ENCODE data around the gene HORMAD2. TPM values are rescaled to one million over a fixed set of nuclear protein-coding genes. Genes with fewer than 3 reads are reported as not detected.
A peak's percentile ranks its signal among the peaks of the same experiment; 100 is the strongest.

The HORMAD2 gene
- total RNA-seq, 1 donor from 2014 or later: not detected

- Mint-ChIP-seq H3K36me3 (no peaks in the 10 kb centered on the region), H3K27me3 (ENCODE audit: low read depth) (no peaks in the 10 kb centered on the region), H3K4me3 (no peak overlapping the region), H3K27ac (no peak overlapping the region), H3K4me1 (peaks cover 29% of the 10 kb centered on the region), H3K9me3 (no peaks in the 10 kb centered on the region)
- DNase-seq (ENCODE audit: low spot score in 2 of 2, unreplicated experiment in 2 of 2): no peak
- no peak for TF ChIP-seq CTCF (IDR thresholded peaks at IDR 0.05; ENCODE audit: unreplicated experiment)
These were observed 78.0 kb downstream of the HORMAD2 start for GRCh38 chr22:30158277-30158676.

DNA sequence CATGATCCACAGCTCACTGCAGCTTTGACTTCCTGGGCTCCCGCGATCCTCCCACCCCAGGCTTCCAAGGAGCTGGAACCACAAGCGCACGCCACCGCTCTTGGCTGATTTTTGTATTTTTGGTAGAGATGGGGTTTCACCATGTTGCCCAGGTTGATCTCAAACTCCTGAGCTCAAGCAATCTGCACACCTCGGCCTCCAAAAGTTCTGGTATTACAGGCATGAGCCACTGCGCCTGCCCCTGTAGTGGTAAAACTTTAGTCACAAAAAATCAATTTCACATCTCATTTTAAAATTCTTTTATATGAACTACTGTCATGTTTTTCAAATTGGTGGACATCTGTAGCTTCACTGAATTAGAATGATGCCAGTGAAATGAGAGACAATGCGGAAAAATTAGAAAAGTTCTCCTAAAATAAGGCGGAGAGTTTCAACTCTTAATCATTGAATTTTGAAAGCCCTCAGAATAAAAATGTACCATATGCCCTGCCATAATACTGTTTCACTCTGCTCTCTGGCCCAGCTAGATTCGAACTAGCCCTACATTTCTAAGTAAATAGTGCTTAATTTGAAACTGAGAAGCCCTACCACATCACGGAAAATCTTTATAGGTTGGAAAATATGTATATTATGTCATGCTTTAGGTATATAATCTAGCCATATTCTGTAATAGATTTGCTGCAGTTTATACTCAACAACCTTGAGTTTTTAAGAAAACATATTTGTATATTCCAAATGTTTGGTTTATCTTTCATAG lies 78.7 kb downstream of the HORMAD2 start:
- H3K27ac Mint-ChIP-seq: peak overlapping the region; percentile 52

GRCh38 chr22:30159561-30160353 lies 79.5 kb downstream of the HORMAD2 start:
- Mint-ChIP-seq H3K27me3 (ENCODE audit: low read depth) (no peaks in the 10 kb centered on the region), H3K27ac (peak overlapping the region; percentile 52), H3K36me3 (no peaks in the 10 kb centered on the region), H3K4me1 (peaks cover 29% of the 10 kb centered on the region), H3K9me3 (no peaks in the 10 kb centered on the region), H3K4me3 (no peak overlapping the region)
- no peak for TF ChIP-seq CTCF (IDR thresholded peaks at IDR 0.05; ENCODE audit: unreplicated experiment)
- no peak for DNase-seq (ENCODE audit: low spot score in 2 of 2, unreplicated experiment in 2 of 2)

More for the DNA sequence above, 78.7 kb downstream of the HORMAD2 start:
- Mint-ChIP-seq H3K4me1 (peaks cover 29% of the 10 kb centered on the region), H3K27me3 (ENCODE audit: low read depth) (no peaks in the 10 kb centered on the region), H3K9me3 (no peaks in the 10 kb centered on the region), H3K36me3 (no peaks in the 10 kb centered on the region), H3K4me3 (no peak overlapping the region)
- DNase-seq (ENCODE audit: low spot score in 2 of 2, unreplicated experiment in 2 of 2): no peak
- no peak for TF ChIP-seq CTCF (IDR thresholded peaks at IDR 0.05; ENCODE audit: unreplicated experiment)

DNA sequence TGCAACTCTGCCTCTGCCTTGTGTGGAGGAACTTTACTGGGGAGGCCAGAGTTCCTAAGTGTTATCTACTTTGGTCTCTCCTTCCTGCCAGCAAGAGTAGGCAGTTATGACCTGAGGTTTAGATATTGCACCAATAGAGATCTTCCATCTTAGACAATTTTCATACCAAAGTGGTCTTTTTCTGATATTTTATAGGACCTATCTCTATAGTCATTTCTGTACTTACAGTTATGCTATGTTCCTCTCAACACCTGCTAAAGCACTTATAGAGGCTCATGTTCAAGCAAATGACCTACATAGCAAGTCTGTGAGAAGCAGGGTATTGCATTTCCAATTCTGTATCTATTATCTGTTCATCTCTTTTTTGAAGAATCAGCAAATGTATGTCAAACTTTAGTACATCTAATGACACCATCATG lies 80.8 kb downstream of the HORMAD2 start:
- H3K4me3 Mint-ChIP-seq: no peak overlapping the region

GRCh38 chr22:30167296-30167695 lies 87.0 kb downstream of the HORMAD2 start:
- Mint-ChIP-seq H3K9me3 (peaks cover 5% of the 10 kb centered on the region), H3K4me1 (no peaks in the 10 kb centered on the region), H3K4me3 (no peak overlapping the region), H3K36me3 (no peaks in the 10 kb centered on the region), H3K27me3 (ENCODE audit: low read depth) (peaks cover 7% of the 10 kb centered on the region), H3K27ac (no peak overlapping the region)
- DNase-seq (ENCODE audit: low spot score in 2 of 2, unreplicated experiment in 2 of 2): no peak
- TF ChIP-seq CTCF (IDR thresholded peaks at IDR 0.05; ENCODE audit: unreplicated experiment): no peak

More for the DNA sequence above, 80.8 kb downstream of the HORMAD2 start:
- H3K27me3 Mint-ChIP-seq (ENCODE audit: low read depth): peaks cover 5% of the 10 kb centered on the region
- DNase-seq (ENCODE audit: low spot score in 2 of 2, unreplicated experiment in 2 of 2): no peak
- H3K36me3 Mint-ChIP-seq: no peaks in the 10 kb centered on the region
- H3K27ac Mint-ChIP-seq: no peak overlapping the region
- H3K4me1 Mint-ChIP-seq: peaks cover 26% of the 10 kb centered on the region
- no peak for TF ChIP-seq CTCF (IDR thresholded peaks at IDR 0.05; ENCODE audit: unreplicated experiment)
- peaks cover 5% of the 10 kb centered on the region for H3K9me3 Mint-ChIP-seq
